Neutrophil (primary cell): ENCODE measurements around the gene USP31.

ENCODE experiments used
- H3K27ac ChIP-seq: fragments of 200-600 bp; sonication (generic); 2 replicates; pipeline ENCODE4 v1.5.1; 2016; ENCODE audit warnings: mild to moderate bottlenecking, moderate library complexity
- H3K27me3 ChIP-seq: fragments of 200-600 bp; sonication (generic); 2 replicates; pipeline ENCODE4 v1.6.0; 2016; ENCODE audit warnings: mild to moderate bottlenecking
- H3K36me3 ChIP-seq: fragments of 200-600 bp; sonication (generic); 2 replicates; pipeline ENCODE4 v1.5.1; 2017
- H3K4me1 ChIP-seq, 2 experiments: fragments of 200-600 bp in 1 of 2; sonication (generic) in 1 of 2; 1 replicate in 1 of 2; 2 replicates in 1 of 2; pipeline versions ENCODE4 v1.5.1 to v1.6.1; 2013 to 2016; ENCODE audit warnings: low read depth in 1 of 2, low read length in 1 of 2, mild to moderate bottlenecking in 1 of 2, moderate library complexity in 1 of 2; ENCODE audit not compliant: control insufficient read depth in 1 of 2, insufficient read depth in 1 of 2
- H3K4me3 ChIP-seq, 2 experiments: fragments of 200-600 bp in 1 of 2; sonication (generic) in 1 of 2; 1 replicate in 1 of 2; 2 replicates in 1 of 2; pipeline ENCODE4 v1.5.1; 2013 to 2016; ENCODE audit warnings: low read depth in 1 of 2, low read length in 1 of 2, mild to moderate bottlenecking in 1 of 2, moderate library complexity in 1 of 2
- H3K9me3 ChIP-seq: fragments of 200-600 bp; sonication (generic); 2 replicates; pipeline ENCODE4 v1.5.1; 2016
- TF ChIP-seq, protein P1 (sequence below): fragments of 200-600 bp; sonication (generic); IDR thresholded peaks from 2 replicates; pipeline ENCODE4 v1.5.1; 2016; ENCODE audit warnings: antibody characterized with exemption

The USP31 gene

DNA sequence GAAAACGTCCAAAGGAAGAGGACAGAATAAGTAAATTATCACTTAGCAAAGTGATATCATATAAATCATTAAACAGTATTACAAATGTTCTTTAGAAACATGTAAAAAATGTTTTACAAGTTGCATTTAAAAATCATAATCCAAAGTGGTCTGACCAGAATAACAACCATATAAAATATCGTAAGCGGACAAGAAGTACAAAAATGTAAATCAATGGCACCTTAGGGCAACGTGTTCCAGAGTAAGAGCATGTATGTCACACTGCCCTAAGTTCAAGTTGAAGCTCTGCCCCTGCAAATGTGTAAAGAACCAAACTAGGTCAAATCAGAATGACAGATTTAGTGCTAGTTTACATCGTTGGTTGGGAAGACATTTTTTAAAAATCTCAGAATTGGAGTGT is 11.4 kb downstream of the USP31 start:
- no peaks in the 10 kb centered on the region for H3K9me3 ChIP-seq
- H3K27me3 ChIP-seq, result no peaks in the 10 kb centered on the region
- H3K27ac ChIP-seq, result no peak overlapping the region
- no peaks in the 10 kb centered on the region for H3K36me3 ChIP-seq
- TF ChIP-seq, protein P1, sequence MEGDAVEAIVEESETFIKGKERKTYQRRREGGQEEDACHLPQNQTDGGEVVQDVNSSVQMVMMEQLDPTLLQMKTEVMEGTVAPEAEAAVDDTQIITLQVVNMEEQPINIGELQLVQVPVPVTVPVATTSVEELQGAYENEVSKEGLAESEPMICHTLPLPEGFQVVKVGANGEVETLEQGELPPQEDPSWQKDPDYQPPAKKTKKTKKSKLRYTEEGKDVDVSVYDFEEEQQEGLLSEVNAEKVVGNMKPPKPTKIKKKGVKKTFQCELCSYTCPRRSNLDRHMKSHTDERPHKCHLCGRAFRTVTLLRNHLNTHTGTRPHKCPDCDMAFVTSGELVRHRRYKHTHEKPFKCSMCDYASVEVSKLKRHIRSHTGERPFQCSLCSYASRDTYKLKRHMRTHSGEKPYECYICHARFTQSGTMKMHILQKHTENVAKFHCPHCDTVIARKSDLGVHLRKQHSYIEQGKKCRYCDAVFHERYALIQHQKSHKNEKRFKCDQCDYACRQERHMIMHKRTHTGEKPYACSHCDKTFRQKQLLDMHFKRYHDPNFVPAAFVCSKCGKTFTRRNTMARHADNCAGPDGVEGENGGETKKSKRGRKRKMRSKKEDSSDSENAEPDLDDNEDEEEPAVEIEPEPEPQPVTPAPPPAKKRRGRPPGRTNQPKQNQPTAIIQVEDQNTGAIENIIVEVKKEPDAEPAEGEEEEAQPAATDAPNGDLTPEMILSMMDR, result no peak
- H3K4me1 ChIP-seq, result no peaks in the 10 kb centered on the region
- no peak overlapping the region for H3K4me3 ChIP-seq

GRCh38 chr16:23137256-23137655 is 12.0 kb downstream of the USP31 start:
- Histone ChIP-seq H3K27ac (no peak overlapping the region), H3K36me3 (no peaks in the 10 kb centered on the region), H3K4me1 (no peaks in the 10 kb centered on the region), H3K27me3 (no peaks in the 10 kb centered on the region), H3K9me3 (no peaks in the 10 kb centered on the region), H3K4me3 (no peak overlapping the region)
- TF ChIP-seq, protein P1, result no peak

DNA sequence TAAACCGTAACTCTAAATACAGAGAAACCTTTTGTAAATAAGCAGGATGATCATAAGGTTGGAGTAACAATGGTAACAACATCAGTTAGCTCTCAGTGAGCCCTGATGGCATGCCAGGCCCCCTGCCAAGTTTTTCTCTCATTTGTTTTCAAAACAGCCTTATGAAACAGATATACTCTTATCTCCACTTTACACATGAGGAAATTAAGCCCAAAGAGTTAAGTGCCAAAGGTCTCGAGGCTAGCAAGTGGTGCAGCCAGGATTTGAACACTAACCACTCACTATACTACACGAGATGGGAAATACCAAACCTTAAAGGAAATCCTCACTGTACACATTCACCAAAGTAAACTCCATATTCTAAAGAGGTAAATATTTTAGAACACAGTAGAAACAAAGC is 15.0 kb downstream of the USP31 start:
- no peaks in the 10 kb centered on the region for H3K9me3 ChIP-seq
- TF ChIP-seq, protein P1, result no peak
- no peaks in the 10 kb centered on the region for H3K4me1 ChIP-seq
- H3K36me3 ChIP-seq, result no peaks in the 10 kb centered on the region
- no peak overlapping the region for H3K27ac ChIP-seq
- H3K4me3 ChIP-seq, result no peak overlapping the region
- H3K27me3 ChIP-seq, result no peaks in the 10 kb centered on the region

GRCh38 chr16:23132775-23133463 is 16.3 kb downstream of the USP31 start:
- H3K27ac ChIP-seq, result no peak overlapping the region
- no peaks in the 10 kb centered on the region for H3K27me3 ChIP-seq
- TF ChIP-seq, protein P1, result no peak
- H3K9me3 ChIP-seq, result no peaks in the 10 kb centered on the region
- no peak overlapping the region for H3K4me3 ChIP-seq
- no peaks in the 10 kb centered on the region for H3K4me1 ChIP-seq
- H3K36me3 ChIP-seq, result no peaks in the 10 kb centered on the region

DNA sequence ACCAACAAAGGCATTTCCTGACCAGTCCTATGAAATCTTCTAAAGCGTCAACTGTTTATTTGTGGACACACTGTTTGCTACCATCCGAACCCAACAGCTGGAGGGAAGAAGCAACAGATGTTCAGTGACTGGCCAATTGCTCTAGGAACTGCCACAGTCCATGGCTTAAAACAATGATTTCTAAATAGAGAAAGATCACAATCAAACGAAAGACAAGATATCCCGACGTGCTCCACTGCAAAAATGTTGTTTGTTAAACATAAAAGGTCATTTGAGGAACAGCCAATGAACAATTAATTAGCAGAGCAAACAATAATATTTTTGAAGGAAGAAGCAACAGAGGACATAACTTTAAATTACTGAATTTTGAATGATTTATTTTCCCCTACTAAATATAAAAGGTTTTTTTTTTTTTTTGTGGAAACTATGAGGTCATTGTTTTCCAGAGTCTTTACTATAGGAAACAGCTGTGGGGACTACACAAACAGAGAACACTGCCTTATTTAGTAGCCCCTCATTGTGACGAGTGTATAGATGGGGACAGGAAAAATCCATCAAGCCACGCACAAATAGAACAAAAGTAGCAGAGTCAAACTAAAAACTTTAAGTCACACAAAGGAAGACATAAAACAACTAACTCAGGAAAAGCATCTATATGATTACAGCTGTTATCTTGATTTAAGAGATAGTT is 17.2 kb downstream of the USP31 start:
- Histone ChIP-seq H3K27me3 (no peaks in the 10 kb centered on the region), H3K9me3 (no peaks in the 10 kb centered on the region), H3K4me3 (no peak overlapping the region), H3K27ac (no peak overlapping the region), H3K4me1 (no peaks in the 10 kb centered on the region), H3K36me3 (no peaks in the 10 kb centered on the region)
- TF ChIP-seq, protein P1, result no peak
